T-helper 2 cell (primary cell): ENCODE measurements around the gene DISC1.

Experiments
- DNase-seq, 5 experiments: peaks; one replicate each; pipeline versions ENCODE4 v3.0.0 to v3.0.0-alpha.2; 2012 to 2022

The DISC1 gene

DNA sequence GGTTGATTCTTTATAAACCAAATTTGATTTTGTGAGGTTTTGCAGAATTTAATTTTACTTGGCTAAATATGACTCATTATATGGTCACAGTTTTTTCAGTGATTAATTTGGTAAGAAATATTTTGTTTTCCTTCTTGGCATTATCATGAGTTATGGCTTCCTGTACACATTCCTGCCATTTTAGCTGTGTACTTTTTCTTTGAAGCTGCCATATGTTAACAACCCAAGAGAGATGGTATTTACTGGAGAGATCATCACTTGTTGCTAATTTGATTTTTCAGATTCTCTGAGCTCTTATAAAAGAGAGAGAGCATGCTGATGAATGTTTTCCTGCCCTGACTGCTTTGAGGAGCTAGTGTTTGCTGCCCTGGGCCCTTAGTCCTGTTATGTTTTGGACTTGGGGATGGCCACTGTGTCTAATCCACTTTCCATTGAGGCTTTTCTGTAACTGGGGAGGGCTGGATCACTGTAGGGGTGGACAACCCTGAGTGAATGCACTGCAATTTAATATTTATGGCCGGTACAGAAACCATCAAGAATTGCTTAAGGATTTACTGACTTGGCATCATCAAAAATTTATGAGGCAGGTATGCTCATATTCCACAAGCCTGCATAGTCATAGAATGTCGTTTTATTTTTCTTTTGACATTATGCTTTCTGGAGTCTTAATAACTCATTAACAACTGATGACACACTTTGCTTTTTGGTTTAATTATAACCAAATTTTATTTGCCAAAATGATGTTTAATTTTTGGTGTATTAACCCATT, 200.9 kb downstream of the DISC1 start:
- no peak for DNase-seq

DNA sequence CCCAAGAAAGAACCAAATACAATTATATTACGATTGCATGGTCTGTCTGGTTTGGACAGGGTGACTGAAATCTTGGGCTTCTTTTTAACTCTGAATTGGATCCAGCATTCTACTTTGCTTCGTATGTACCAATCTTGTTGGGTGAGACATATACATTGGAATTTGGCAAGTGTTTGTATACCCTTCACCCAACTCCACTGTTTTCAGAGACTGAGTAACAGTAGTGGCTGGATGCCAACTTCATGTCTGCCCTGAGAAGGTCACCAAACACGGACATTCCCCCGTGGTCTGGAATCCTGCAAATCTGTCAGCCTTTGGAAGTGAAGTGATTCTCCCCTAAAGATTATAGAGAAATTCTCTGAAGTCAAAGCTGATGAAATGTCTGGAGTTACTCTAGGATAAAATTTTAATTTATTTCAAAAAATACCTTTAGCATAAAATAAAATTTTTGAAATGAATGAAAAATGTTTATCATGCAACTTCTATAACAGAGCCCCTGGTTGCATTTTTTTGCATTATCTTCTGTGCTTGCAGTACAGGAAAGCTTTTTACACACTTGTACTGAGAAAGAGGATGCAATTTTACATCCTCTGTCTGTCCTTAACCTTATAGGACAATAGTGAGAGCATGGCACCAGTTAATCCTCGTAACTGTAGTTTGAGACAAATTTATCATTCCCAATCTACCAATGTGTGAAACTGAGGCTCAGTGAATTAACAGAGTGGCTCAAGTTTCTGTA, 201.8 kb downstream of the DISC1 start:
- no peak for DNase-seq

DNA sequence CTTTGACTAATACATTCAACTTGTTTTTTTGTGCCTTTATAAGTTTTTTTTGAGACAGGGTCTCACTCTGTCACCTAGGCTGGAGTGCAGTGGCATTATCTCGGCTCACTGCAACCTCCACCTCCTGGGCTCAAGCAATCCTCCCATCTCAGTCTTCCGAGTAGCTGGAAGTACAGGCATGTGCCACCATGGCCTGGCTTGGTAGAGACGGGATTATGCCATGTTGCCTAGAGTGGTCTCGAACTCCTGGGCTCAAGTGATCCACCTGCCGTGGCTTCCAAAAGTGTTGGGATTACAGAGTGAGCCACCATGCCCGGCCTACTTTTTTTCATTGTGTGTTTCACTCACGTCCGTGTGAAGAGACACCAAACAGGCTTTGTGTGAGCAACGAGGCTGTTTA, 202.7 kb downstream of the DISC1 start:
- no peak for DNase-seq

DNA sequence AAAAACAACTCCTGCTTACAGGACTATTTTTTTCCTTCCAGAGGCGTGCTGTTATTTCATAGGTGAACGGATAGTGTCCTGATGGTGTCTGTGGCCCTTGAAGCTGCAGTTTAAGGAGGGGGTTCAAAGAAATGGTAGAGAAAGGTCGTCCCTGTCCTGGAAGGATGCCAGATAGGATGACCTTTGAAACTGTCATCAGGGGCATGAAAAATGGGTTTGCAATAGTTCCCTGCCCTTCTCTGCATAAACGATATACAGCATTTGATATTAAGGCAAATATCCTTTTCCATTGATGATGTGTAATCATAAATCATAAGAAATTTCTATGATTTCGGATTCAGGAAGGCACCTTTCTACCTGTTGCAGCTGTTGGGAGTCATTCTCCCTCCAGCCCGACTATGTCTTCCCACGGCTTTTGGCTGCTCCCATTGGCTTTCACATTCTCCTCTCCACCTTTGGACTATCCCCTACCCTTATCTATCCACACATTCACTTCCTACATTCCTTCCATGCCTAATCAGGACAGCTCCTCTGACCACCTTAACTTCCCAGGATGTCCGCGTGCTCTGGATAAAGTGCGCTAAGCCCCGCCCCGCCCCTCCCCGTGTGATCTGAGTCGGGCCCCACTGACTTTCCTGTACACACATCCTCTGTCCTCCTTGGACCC, 209.8 kb downstream of the DISC1 start:
- DNase-seq: no peak

DNA sequence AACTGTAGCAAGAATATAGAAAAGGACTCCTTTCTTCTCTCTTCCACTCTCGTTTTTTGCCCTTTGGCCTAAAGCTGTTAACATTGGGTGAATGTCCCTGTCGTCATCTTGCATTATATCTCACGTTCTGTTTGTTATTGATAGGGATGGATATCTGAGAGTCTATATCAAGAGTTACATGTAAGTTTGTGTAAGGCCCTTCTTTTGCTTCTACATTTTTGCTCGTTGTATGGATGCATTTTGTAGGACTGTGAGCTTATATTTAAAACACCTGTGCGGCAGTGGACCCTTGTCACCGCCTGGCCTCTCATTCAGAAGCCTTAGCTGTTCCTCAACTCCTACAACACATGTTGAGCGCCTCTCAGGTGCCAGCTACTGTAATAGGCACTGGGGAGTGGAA, 211.9 kb downstream of the DISC1 start:
- DNase-seq: no peak

DNA sequence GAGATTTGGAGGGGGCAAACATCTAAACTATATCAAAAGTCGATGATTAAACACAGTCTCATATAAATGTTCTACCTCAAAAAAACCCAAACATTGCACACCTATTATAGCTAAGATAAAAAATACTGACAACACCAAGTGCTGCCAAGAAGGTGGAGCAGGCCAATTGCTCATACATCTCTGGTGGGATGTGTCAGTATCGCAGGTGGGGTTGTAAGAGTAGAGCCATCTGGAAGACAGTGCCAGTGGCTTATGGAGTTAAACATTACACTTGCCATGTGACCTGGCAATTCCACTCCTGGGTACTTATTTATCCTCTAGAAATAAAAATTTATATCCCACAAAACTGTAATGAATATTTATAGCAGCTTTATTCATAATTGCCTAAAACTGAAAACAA, 213.4 kb downstream of the DISC1 start:
- no peak for DNase-seq

DNA sequence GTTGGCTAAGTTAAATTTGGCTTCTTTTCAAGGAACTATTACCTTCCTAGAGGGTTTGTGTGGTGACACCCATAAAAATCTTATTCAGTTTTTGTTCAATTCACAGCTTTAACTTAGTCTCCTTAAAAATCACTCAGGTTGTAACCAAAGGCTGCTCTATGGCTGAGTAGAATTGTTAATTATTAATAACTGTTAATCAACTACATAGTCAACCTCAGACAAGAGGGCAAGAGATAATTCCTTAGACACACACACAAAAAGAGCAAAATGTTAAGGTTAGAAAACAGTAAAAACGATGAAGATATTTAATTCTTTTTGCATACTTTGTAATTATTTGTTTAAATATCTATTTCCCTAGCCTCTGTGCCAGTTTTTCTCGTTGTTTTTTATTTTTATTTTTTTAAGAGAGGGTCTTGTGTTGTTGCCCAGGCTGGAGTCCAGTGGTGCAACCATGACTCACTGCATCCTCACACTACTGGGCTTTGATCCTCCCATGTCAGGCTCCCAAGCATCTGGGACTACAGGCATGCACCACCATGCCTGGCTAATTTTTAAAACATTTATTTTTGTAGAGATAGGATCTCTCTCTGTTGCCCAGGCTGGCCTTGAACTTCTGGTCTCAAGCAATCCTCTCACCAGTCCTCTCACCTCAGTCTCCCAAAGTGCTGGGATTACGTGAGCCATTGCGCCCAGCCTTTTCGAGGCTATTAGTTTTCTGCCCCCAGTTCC, 215.2 kb downstream of the DISC1 start:
- no peak for DNase-seq

DNA sequence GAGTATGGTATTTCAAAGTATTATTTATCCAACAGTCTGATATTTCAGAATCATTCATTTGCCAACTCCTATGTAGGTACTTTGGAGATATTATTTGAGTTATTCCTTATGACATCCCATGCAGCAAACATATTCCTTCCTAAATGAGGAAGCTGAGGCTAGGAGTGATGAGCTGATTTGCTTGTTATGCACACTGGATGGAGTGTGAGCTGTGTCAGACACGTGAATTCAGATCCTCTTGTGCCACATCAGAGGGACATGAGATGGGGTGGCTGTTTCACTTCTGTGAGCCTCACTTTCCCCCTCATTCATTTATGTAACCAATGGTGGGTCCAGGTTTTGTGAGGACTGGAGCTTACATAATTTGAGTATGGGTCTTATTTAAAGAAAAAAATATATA, 215.9 kb downstream of the DISC1 start:
- DNase-seq: no peak

DNA sequence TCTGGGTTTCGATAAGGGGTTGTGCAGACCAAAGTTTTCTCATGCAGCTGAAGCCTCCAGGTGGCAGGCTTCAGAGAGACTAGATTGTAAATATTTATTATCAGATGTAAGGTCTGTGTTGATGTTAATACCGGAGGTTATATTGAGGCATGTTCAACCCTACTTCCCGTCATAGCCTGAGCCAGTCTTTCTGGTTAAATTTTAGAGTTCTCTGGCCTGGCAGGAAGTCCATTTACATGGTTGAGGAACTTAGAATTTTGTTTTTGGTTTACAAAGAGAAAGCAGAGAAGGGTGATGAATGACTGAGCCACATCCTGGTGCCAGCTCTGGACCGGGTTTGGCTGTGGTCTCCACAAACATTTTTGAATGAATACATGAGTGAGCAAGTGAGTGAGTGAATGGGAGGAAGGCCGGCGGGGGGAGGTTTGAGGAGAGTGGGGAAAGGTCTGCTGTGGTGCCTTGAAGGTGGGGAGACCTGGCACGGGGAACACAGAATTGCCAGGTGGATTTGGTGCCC, 218.5 kb downstream of the DISC1 start:
- peak in 1 of 5 experiments; percentile 19 for DNase-seq

DNA sequence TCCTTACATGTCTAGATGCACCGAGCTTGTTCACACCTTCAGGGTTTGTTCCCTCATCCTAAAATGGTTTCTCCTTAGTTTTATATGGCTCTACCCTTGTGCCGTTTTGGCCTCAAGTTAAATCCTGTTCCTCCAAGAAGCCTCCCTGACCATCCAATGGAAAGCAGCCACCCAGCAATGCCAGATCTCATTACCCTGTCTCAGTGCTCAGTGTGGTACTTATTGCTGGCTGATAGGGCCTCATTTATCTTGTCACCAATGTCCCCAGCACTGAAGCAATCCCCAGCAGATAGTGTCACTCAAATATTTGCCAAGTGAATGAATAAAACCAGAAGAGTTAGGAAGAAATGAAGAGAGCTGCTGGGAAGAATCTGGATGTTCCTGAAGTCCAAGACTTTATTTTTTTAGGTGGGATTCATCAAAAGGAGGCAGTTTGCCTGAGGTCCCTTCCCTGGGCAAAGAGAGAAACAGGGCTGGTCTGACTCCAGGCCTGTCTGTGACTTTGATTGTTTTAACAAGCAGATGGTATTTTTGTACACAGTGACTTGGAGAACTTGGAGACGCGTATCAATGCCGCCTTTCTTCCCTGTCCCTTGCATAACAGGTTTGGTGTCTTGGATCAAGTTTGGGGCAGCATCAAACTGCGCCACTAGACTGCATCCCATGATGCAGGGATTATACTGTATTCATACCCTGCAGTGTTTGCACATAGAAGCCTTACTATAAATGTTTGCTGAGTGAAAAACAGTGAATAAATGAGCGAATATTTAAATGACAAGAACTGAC, 221.2 kb downstream of the DISC1 start:
- no peak for DNase-seq

DNA sequence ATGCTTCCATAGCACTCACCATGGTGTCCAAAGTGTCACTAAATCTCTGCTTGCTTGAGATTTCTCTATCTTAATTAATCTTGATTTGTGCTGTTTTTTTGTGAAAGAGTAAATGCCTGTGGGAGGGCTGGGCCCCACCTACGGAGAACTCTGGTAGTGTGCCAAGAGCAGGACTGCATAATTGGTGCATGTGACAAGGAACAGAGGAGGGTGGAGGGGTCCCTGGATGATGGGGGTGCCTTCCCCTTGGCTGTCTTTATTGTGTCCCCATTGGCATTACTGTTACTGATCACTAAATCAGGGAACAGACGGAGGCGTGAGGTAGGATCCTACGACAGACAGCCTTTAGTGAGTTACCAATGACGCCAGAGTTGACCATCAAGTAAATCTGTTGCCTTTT, 223.4 kb downstream of the DISC1 start:
- DNase-seq: no peak

DNA sequence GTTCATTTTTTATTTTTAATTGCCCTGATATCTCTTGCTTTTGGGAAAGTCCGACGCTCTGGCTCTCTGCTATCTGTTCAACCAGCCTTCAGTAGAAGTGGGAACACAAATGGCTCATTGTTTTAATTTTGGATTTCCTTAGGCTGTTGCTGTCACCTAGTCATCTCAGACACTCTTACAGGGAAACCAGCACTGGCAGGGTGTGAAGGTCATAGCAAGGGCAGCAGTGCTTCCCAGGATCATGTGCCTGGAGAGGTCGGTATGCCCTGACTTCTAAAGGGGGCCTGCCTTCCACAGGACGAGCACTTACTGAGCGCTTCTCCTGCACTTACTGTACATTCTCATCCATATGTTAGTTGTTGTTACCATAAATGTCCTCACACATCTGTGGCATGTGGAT, 224.2 kb downstream of the DISC1 start:
- DNase-seq: no peak

DNA sequence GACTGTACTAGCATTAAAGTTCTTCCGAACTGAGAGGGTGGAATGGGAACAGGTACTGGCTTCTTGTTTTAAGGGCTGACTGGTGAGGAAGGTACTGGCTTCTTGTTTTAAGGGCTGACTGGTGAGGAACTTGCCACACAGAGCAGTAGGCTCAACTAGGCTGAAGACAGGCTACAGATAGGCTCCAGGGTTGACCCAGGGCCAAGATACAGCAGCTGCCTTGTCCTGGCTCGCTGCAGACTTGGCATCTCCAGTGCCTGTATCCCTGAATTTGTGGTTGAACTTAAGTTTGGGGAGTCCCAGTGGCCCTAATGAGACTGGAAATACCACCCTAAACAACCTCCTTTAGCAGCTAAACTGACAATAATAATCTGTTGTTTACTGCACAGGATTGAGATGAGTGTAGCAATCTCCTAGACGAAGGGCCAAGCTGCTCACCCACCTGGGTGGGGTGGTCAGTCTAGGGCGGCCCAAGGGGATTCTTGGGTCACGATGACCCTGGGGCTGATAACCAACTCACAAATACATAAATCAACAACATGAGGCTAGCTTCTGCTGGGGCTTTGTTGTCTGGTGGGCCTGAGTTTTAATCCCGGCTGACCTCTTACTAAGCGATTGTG, 227.1 kb downstream of the DISC1 start:
- DNase-seq: no peak

DNA sequence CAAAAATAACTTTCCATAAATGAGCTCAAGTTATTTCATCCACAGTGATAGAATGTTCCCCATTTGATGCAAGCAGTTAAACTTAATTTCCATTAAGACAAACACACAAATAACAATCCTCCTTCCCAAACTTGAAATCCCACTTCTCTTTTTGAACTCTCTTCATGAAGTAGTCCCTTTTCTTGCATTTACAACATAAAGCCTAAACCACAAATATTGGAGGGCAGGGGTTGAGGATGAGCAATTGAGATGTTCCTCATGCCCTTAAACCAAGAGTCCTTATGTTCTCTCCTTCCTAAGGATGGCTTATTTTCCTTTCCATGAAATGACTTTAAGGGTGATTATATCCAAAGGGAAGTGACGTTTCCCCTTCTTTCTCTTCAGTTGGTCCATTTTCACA, 228.8 kb downstream of the DISC1 start:
- DNase-seq: no peak

DNA sequence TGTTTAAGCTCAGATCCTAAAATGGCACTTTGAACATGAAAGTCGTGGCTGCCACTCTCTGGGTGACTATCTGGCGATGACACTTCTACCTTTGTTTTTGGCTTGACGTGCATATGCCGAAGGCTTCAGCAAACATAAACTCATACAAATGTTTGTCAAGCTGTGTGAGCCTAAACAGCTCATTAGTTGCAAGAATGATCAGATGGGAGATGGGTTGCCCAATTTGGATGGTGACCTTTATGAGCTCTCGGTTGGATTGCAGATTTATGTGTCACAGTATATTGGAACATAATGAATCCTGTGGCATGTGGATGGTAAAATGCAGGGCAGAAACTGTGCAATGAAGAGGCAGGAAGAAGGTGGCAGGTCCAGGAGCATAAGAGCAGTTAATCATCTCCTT, 229.3 kb downstream of the DISC1 start:
- DNase-seq: no peak

DNA sequence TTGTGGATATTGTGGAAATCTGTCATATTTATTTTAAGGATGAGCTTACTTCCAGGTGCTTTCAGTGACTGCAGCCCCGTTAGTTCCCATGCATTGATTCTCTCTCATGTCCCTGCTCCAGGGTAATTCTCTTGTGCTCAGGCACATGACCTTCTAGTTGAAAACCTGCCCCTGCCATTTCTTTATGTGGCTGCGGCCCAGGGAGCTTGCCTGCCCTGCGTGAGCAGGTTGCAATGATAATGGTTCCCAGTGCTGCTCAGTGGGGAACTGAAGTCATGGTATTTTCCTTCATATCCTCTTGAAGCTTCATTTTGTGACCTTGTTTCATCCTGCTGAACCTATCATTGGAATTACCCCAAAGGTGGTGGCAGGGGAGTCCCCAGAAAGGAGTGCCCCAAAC, 229.8 kb downstream of the DISC1 start:
- no peak for DNase-seq

DNA sequence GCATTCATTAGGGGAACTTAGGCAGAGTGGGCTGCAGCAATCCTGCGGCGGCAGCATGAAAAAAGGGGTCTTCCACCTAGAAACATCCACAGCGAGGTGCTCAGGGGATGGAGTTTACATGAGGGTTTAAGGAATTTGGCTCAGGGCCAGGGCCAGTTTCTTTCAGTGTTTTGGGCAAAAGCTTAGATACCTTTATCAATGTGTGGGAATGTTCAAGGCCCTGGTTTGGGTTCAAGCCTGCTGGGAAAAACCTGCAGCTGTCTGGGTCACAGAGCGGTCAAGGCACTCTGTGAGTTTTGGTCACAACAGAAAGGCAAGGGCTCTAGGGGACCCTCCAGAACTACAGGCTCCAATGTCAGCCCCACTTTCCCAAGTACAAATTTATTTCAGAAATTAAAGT, 230.3 kb downstream of the DISC1 start:
- no peak for DNase-seq

DNA sequence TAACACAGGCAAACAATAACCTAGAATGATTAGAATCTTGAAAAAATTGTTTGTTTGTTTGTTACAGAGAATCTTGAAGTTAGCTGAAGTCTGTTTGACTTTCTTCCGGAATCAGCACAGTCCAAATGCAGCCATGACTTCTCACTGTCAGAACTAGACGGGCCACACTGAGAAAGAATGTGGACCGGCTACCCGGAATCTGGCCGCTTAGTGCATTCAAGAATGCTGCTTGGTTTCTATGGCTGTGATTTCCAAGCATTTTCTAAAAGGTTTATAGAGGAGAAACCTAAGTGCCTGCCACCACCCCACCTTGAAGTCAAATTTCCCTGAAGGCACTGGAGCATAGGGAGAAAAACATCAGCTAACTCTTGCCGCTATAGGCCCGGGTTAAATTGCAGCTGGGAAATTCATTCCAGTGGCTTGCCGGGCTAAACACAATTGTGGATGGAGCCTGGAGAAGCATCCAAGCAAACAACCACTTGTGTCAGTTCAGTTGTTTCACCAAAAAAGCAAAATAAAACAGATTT, 231.1 kb downstream of the DISC1 start:
- no peak for DNase-seq

DNA sequence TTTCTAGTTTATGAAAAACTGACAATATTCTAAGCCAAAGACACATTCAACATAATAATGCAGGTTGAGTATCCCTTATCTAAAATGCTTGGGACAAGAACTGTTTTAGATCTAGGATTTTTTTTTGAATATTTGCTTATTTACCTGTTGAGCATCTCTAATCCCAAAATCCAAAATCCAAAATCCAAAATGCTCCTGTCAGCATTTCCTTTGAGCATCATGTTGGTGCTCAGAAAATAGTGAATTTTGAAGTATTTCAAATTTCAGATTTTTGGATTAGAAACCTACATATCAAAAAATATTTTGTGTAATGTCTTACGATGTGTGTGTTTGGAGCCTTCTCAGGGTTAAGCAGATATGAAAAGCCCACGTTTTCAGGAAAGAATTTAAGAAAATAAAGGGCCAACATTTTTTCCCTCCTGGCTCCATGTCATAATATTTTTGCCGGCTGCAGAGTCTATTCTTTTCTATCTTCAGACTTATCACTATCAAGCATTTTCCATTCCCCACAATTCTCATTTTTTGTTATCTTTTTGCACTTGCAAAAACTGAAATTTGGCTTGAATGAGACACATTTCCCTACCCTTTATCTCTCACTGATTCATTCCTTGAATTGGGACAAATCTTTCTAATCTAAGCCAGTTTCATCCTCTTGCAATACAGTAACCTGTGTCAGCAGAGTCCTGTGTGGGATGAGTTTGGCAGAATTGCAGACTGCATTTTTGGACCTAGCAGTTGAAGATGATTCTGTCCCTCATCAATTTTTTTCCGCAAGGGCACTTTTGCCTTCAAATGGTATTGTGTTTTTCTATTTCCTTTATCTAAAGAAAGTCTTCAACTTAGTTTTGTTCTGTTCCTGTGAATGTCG, 233.9 kb downstream of the DISC1 start:
- no peak for DNase-seq
